Keratinocyte (primary cell): ENCODE data around the gene JAZF1. TPM values are rescaled to one million over a fixed set of nuclear protein-coding genes. Genes with fewer than 3 reads are reported as not detected.

Experiments used
- DNase-seq: peaks from one replicate; pipeline ENCODE4 v3.0.0-alpha.2; 2011; ENCODE audit warnings: low read depth, missing footprints, low spot score
- FAIRE-seq: peaks from 2 replicates; lab custom pipeline; 2011; peaks lifted over from hg19 to GRCh38; lab: Jason Lieb, UNC
- H2AFZ ChIP-seq: 2 replicates; pipeline ENCODE4 v1.6.0; 2012; ENCODE audit warnings: low read length, control low read depth, inconsistent platforms; ENCODE audit not compliant: control insufficient read depth
- H3K27ac ChIP-seq: 2 replicates; pipeline ENCODE4 v1.5.1; 2011; ENCODE audit warnings: low read length; ENCODE audit not compliant: control insufficient read depth, insufficient read depth
- H3K27me3 ChIP-seq: 3 replicates; pipeline ENCODE4 v1.6.0; 2011; ENCODE audit warnings: low read length; ENCODE audit not compliant: control insufficient read depth, insufficient read depth; ENCODE audit errors: extremely low read depth
- H3K36me3 ChIP-seq, 2 experiments: 2 replicates in 1 of 2; 3 replicates in 1 of 2; pipeline ENCODE4 v1.5.1; 2011; ENCODE audit warnings: low read length in 2 of 2, mild to moderate bottlenecking in 1 of 2; ENCODE audit not compliant: control insufficient read depth in 2 of 2, insufficient read depth in 2 of 2; ENCODE audit errors: extremely low read depth in 1 of 2
- H3K4me1 ChIP-seq: 3 replicates; pipeline ENCODE4 v1.5.1; 2011; ENCODE audit warnings: low read length; ENCODE audit not compliant: control insufficient read depth, insufficient read depth; ENCODE audit errors: extremely low read depth
- H3K4me2 ChIP-seq: 3 replicates; pipeline ENCODE4 v1.6.0; 2011; ENCODE audit warnings: low read depth, low read length; ENCODE audit not compliant: control insufficient read depth, insufficient read depth; ENCODE audit errors: extremely low read depth
- H3K4me3 ChIP-seq, 3 experiments: fragments of 200-600 bp in 1 of 3; sonication (generic) in 1 of 3; 2 replicates in 2 of 3; 3 replicates in 1 of 3; pipeline ENCODE4 v1.5.1; 2011 to 2016; ENCODE audit warnings: low read length in 3 of 3, mild to moderate bottlenecking in 3 of 3, control low read depth in 2 of 3, inconsistent platforms in 1 of 3, low read depth in 1 of 3, mixed read lengths in 1 of 3, mixed run types in 1 of 3, moderate library complexity in 1 of 3; ENCODE audit not compliant: control insufficient read depth in 2 of 3, insufficient read depth in 2 of 3; ENCODE audit errors: extremely low read depth in 1 of 3
- H3K79me2 ChIP-seq: 2 replicates; pipeline ENCODE4 v1.6.0; 2012; ENCODE audit warnings: low read length; ENCODE audit not compliant: control insufficient read depth, insufficient read depth
- H3K9ac ChIP-seq: 3 replicates; pipeline ENCODE4 v1.6.0; 2011; ENCODE audit warnings: low read length; ENCODE audit not compliant: control insufficient read depth, insufficient read depth; ENCODE audit errors: extremely low read depth
- H3K9me1 ChIP-seq: 3 replicates; pipeline ENCODE4 v1.6.0; 2011; ENCODE audit warnings: low read length; ENCODE audit not compliant: control insufficient read depth, insufficient read depth; ENCODE audit errors: extremely low read depth
- H3K9me3 ChIP-seq: 2 replicates; pipeline ENCODE4 v1.5.1; 2012; ENCODE audit warnings: low read depth, low read length; ENCODE audit not compliant: control insufficient read depth
- H4K20me1 ChIP-seq: 3 replicates; pipeline ENCODE4 v1.6.0; 2011; ENCODE audit warnings: low read length; ENCODE audit not compliant: control insufficient read depth, insufficient read depth; ENCODE audit errors: extremely low read depth
- EZH2 ChIP-seq: IDR thresholded peaks from one replicate; pipeline ENCODE4 v1.6.1; 2012; ENCODE audit warnings: inconsistent platforms, mild to moderate bottlenecking, low read length, moderate library complexity
- dilution Hi-C: fragments of 300-500 bp; cut with MboI; formaldehyde crosslinking; loops from one replicate; pipeline ENCODE4 v1.7.0; 2020; ENCODE audit warnings: low sequenced_read_pairs; ENCODE audit not compliant: extremely low pct_ligation_motif_present
- polyA plus RNA-seq, 5 experiments: library from polyadenylated mRNA; depleted of rRNA in 3 of 5; stranded (reverse) in 3 of 5; stranded (forward) in 1 of 5; unstranded in 1 of 5; fragments of >200 nt; gene quantifications; 1 replicate in 1 of 5; 2 replicates in 3 of 5; 3 replicates in 1 of 5; pipeline versions ENCODE4 v1.2.1 to v1.2.3, GENCODE V29; 2011 to 2012; ENCODE audit warnings: missing spikeins in 2 of 5, low read depth in 1 of 5, low replicate concordance in 1 of 5
- TF ChIP-seq, protein P1 (sequence below), 3 experiments: IDR thresholded peaks in 1 of 3; conservative IDR thresholded peaks in 1 of 3; optimal IDR thresholded peaks in 1 of 3; 2 replicates in 2 of 3; 3 replicates in 1 of 3; pipeline versions ENCODE3 to v1.5.1; 2011; ENCODE audit warnings: low read length in 3 of 3, mild to moderate bottlenecking in 3 of 3, moderate library complexity in 2 of 3, control low read depth in 1 of 3, inconsistent platforms in 1 of 3; ENCODE audit not compliant: insufficient read depth in 2 of 3; ENCODE audit errors: extremely low read depth in 1 of 3

The JAZF1 gene
- polyA plus RNA-seq, 1 donor (not counting 4 experiments of a cell fraction or from before 2014, with no cell fraction given) = 2.5 TPM

DNA sequence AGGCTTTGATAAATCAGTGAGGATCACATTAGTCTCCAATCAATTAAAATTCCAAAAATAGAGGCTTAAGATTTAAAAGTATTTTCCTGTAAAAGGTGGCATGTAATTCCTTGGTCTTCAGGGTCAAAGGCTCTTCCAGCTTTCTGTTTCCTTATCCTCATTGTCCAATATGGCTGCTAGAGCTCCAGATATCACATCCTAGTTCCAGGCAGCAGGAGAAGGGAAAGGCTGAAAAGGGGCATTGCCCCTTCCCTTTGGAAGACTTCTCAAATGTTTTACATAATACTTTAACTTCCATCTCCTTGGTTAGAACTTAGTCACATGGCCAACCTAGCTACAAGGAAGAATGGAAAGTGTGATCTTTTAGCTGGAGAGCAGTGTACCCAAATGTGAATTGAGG is 39.2 kb upstream of the JAZF1 start:
- Histone ChIP-seq H3K27me3 (peaks cover 4% of the 10 kb centered on the region), H3K9me1 (no peaks in the 10 kb centered on the region), H4K20me1 (no peaks in the 10 kb centered on the region), H3K79me2 (no peaks in the 10 kb centered on the region), H3K4me3 (no peak overlapping the region), H3K4me1 (no peaks in the 10 kb centered on the region), H3K9me3 (no peaks in the 10 kb centered on the region), H3K27ac (no peak overlapping the region), H2AFZ (no peak overlapping the region), H3K4me2 (no peak overlapping the region), H3K36me3 (no peaks in the 10 kb centered on the region), H3K9ac (no peak overlapping the region)
- TF ChIP-seq, protein P1, sequence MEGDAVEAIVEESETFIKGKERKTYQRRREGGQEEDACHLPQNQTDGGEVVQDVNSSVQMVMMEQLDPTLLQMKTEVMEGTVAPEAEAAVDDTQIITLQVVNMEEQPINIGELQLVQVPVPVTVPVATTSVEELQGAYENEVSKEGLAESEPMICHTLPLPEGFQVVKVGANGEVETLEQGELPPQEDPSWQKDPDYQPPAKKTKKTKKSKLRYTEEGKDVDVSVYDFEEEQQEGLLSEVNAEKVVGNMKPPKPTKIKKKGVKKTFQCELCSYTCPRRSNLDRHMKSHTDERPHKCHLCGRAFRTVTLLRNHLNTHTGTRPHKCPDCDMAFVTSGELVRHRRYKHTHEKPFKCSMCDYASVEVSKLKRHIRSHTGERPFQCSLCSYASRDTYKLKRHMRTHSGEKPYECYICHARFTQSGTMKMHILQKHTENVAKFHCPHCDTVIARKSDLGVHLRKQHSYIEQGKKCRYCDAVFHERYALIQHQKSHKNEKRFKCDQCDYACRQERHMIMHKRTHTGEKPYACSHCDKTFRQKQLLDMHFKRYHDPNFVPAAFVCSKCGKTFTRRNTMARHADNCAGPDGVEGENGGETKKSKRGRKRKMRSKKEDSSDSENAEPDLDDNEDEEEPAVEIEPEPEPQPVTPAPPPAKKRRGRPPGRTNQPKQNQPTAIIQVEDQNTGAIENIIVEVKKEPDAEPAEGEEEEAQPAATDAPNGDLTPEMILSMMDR (optimal IDR thresholded peaks at IDR 0.05 in 1 of 3, IDR thresholded peaks at IDR 0.05 in 1 of 3, conservative IDR thresholded peaks at IDR 0.05 in 1 of 3; ENCODE audit: extremely low read depth in 1 of 3, insufficient read depth in 2 of 3, low read length in 3 of 3) = no peak
- dilution Hi-C loops = no loop called here
- no peak for DNase-seq
- FAIRE-seq = no peak

DNA sequence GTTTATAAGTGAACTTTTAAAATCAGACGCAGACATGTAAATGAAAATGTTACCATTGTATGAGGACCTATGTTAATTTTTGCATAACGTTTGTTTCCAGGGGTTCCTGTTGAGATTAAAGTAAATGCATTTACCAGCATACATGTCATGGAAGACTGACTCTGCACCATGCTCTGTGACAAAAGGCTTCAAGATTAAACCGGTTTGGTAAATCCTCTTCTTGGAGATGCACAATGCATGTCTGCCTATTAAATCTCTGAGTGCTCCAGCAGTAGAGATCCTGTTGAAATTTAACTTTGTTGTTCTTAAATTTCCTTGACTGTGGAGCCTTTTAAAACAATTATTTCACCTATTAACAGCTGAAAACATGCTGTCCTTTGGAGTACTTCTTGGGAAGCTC is 36.5 kb upstream of the JAZF1 start:
- H3K27me3 ChIP-seq = peaks cover 4% of the 10 kb centered on the region
- H3K36me3 ChIP-seq = no peaks in the 10 kb centered on the region
- H3K9me3 ChIP-seq = no peaks in the 10 kb centered on the region
- no peak overlapping the region for H2AFZ ChIP-seq
- no peak overlapping the region for H3K27ac ChIP-seq
- H4K20me1 ChIP-seq = no peaks in the 10 kb centered on the region
- no peak overlapping the region for H3K4me3 ChIP-seq
- H3K79me2 ChIP-seq = no peaks in the 10 kb centered on the region
- TF ChIP-seq EZH2 = no peak
- TF ChIP-seq, protein P1 (optimal IDR thresholded peaks at IDR 0.05 in 1 of 3, IDR thresholded peaks at IDR 0.05 in 1 of 3, conservative IDR thresholded peaks at IDR 0.05 in 1 of 3; ENCODE audit: extremely low read depth in 1 of 3, insufficient read depth in 2 of 3, low read length in 3 of 3) = no peak
- no peaks in the 10 kb centered on the region for H3K4me1 ChIP-seq
- FAIRE-seq (no peak), DNase-seq (no peak)
- no peak overlapping the region for H3K9ac ChIP-seq
- no peaks in the 10 kb centered on the region for H3K9me1 ChIP-seq
- H3K4me2 ChIP-seq = no peak overlapping the region
- dilution Hi-C loops = no loop called here
